B cell (primary cell): ENCODE measurements around the gene ALDH1B1. TPM values are rescaled to one million over a fixed set of nuclear protein-coding genes. Genes with fewer than 3 reads are reported as not detected.

ENCODE experiments used
- ATAC-seq: fragments of 200-7000 bp; cut with Tn5 transposase; one replicate; pipeline ENCODE4 v1.10.0; 2021; ENCODE audit warnings: low read depth, mild to moderate bottlenecking, moderate number of reproducible peaks, moderate library complexity
- CTCF ChIA-PET: fragments of 350-600 bp; sonication (Branson Sonifier 250); formaldehyde crosslinking; loops from one replicate; lab custom pipeline; 2021; ENCODE audit warnings: antibody characterized with exemption, inconsistent platforms; lab: Charles Lee
- POLR2A ChIA-PET: fragments of 350-600 bp; sonication (Branson Sonifier 250); formaldehyde crosslinking; loops from one replicate; lab custom pipeline; 2021; ENCODE audit warnings: antibody characterized with exemption; lab: Charles Lee
- DNase-seq: peaks from one replicate; pipeline ENCODE4 v3.0.0; 2013
- H2AFZ ChIP-seq: 2 replicates; pipeline ENCODE4 v1.6.1; 2012; ENCODE audit warnings: mild to moderate bottlenecking, low read depth, low read length; ENCODE audit not compliant: insufficient read depth, poor library complexity, severe bottlenecking
- H3K27ac ChIP-seq, 2 donors: 1 replicate in 1 of 2; 2 replicates in 1 of 2; pipeline ENCODE4 v1.5.1; 2012 to 2013; ENCODE audit warnings: low read length in 2 of 2, mild to moderate bottlenecking in 2 of 2, moderate library complexity in 1 of 2
- H3K27me3 ChIP-seq, 4 experiments: fragments of 200-600 bp in 1 of 4; sonication (generic) in 1 of 4; replicated peaks in 1 of 4; 1 replicate in 2 of 4; 2 replicates in 2 of 4; pipeline versions ENCODE4 v1.6.1 to v1.7.0; 2013 to 2016; ENCODE audit warnings: low read length in 3 of 4, mild to moderate bottlenecking in 2 of 4, mixed read lengths in 1 of 4, moderate library complexity in 1 of 4; ENCODE audit not compliant: insufficient read depth in 4 of 4, control insufficient read depth in 3 of 4; ENCODE audit errors: control extremely low read depth in 1 of 4
- H3K36me3 ChIP-seq, 2 experiments: replicated peaks in 1 of 2; 1 replicate in 1 of 2; 2 replicates in 1 of 2; pipeline versions ENCODE4 v1.6.1 to v1.7.1; 2013; ENCODE audit warnings: low read length in 1 of 2; ENCODE audit not compliant: insufficient read depth in 2 of 2, control insufficient read depth in 1 of 2; ENCODE audit errors: control extremely low read depth in 1 of 2, extremely low read depth in 1 of 2
- H3K4me1 ChIP-seq, 2 donors: fragments of 200-600 bp in 1 of 2; sonication (generic) in 1 of 2; 1 replicate in 1 of 2; 2 replicates in 1 of 2; pipeline versions ENCODE4 v1.5.1 to v1.6.1; 2013 to 2017; ENCODE audit warnings: low read length in 2 of 2; ENCODE audit not compliant: control insufficient read depth in 2 of 2, insufficient read depth in 2 of 2
- H3K4me2 ChIP-seq: replicated peaks from 2 replicates; pipeline ENCODE3; 2012; ENCODE audit warnings: mild to moderate bottlenecking, low read depth, low read length; ENCODE audit not compliant: poor library complexity, severe bottlenecking
- H3K4me3 ChIP-seq, 5 experiments: fragments of 200-600 bp in 1 of 5; sonication (generic) in 1 of 5; 1 replicate in 3 of 5; 2 replicates in 2 of 5; pipeline versions ENCODE4 v1.5.1 to v1.7.0; 2011 to 2016; ENCODE audit warnings: low read length in 4 of 5, mild to moderate bottlenecking in 4 of 5, low read depth in 2 of 5, control low read depth in 1 of 5, moderate library complexity in 1 of 5; ENCODE audit not compliant: insufficient read depth in 1 of 5; ENCODE audit errors: control extremely low read depth in 1 of 5, extremely low read depth in 1 of 5
- H3K79me2 ChIP-seq: fragments of 200-600 bp; sonication (generic); one replicate; pipeline ENCODE4 v1.6.0; 2016; ENCODE audit warnings: low read length; ENCODE audit not compliant: control insufficient read depth, insufficient read depth
- H3K9ac ChIP-seq: fragments of 200-600 bp; sonication (generic); 2 replicates; pipeline ENCODE4 v1.6.1; 2017; ENCODE audit warnings: mild to moderate bottlenecking, low read length, moderate library complexity
- H3K9me3 ChIP-seq, 3 donors: one replicate each; pipeline versions ENCODE4 v1.6.1 to v1.7.1; 2013; ENCODE audit warnings: low read length in 2 of 3; ENCODE audit not compliant: control insufficient read depth in 2 of 3, insufficient read depth in 1 of 3; ENCODE audit errors: control extremely low read depth in 1 of 3
- H4K20me1 ChIP-seq: 2 replicates; pipeline ENCODE4 v1.6.0; 2012; ENCODE audit warnings: mild to moderate bottlenecking, low read length; ENCODE audit not compliant: insufficient read depth, control insufficient read depth, poor library complexity, severe bottlenecking
- H3K27ac Mint-ChIP-seq: one replicate; pipeline ENCODE4 v1.8.0; 2021; ENCODE audit warnings: mixed read lengths
- H3K27me3 Mint-ChIP-seq: one replicate; pipeline ENCODE4 v1.8.0; 2021; ENCODE audit warnings: mixed read lengths
- H3K4me1 Mint-ChIP-seq: one replicate; pipeline ENCODE4 v1.8.0; 2021; ENCODE audit warnings: mixed read lengths
- H3K4me3 Mint-ChIP-seq: one replicate; pipeline ENCODE4 v1.8.0; 2021; ENCODE audit warnings: mixed read lengths
- H3K9me3 Mint-ChIP-seq: one replicate; pipeline ENCODE4 v1.8.0; 2022; ENCODE audit warnings: mixed read lengths; ENCODE audit not compliant: insufficient read depth
- EZH2 ChIP-seq: IDR thresholded peaks from 2 replicates; pipeline ENCODE4 v1.6.1; 2012; ENCODE audit warnings: borderline replicate concordance, low read depth, mild to moderate bottlenecking, moderate library complexity, low read length; ENCODE audit not compliant: insufficient read depth, poor library complexity, severe bottlenecking
- WGBS: methylation state at CpG from one replicate; pipeline ENCODE4 v1.1.5; 2013; ENCODE audit warnings: missing lambda C conversion rate; ENCODE audit not compliant: insufficient coverage; 5-methylcytosine and 5-hydroxymethylcytosine counted together
- intact Hi-C: fragments of 100-400 bp; cut with micrococcal nuclease; formaldehyde crosslinking; loops from one replicate; pipeline ENCODE4 v1.10.0; 2022
- polyA plus RNA-seq: library from polyadenylated mRNA; depleted of rRNA; stranded (reverse); fragments of >200 nt; gene quantifications from 2 replicates; pipeline ENCODE4 v1.2.3, GENCODE V29; 2012
- total RNA-seq, 2 donors: library from RNA; stranded (reverse); fragments of 120-200 nt in 1 of 2; gene quantifications; 1 replicate in 1 of 2; 2 replicates in 1 of 2; pipeline versions ENCODE4 v1.2.3 to v1.2.4, GENCODE V29; 2013 to 2022
- TF ChIP-seq, protein P1 (sequence below): fragments of 200-600 bp; IDR thresholded peaks from one replicate; pipeline ENCODE4 v1.8.0; 2022; ENCODE audit warnings: antibody characterized with exemption, mild to moderate bottlenecking

ALDH1B1 gene
- total and polyA plus RNA-seq, 2 donors (not counting 1 experiment from before 2014, with no cell fraction given): 0.81 to 4.8 TPM

DNA sequence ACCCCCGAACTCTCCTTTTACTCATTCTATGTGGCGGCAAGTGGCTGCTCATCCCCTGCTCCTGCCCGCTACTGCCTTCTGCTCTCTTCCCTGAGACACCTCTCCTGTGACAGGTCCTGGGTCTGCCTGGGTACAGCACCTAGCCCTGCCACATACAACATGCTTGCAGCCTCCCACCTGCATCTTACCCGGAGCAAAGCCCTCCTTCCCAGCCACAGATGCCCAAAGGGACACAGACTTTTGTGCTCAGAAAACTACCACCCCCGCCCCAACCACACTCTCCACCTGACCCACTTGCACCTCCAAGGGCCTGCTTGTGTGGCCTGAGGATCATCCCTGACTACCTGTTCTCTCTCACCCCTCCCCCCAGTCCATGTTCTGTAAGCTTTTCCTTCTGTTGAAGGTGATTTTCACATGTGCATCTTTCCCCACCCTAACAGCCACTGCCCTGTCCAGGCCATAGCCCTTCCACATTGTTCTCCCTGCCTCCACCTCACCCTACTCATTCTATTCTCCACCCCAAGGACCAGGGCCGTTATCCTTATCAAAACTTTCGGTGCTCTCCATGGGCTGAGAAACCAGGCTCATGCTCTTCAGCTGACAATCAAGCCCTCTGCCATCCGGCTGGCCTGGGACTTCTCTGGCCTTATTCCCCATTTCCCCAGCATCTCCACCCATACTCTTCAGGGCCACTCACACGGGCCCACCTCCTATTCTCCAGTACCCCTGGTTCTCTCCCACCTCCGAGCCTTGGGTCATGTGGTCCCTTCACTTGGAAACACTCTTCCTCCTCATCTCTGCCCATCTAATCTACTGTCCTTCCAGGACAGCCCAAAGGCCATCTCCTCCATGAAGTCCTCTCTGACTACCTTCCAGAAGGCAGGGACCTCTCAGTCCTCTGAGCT is 46.4 kb upstream of the ALDH1B1 start:
- no peak overlapping the region for H3K9ac ChIP-seq
- H3K4me3 ChIP-seq: no peak overlapping the region
- no peaks in the 10 kb centered on the region for H3K36me3 ChIP-seq
- no peak for ATAC-seq
- ChIA-PET CTCF (no interaction called here), POLR2A (no interaction called here)
- no peaks in the 10 kb centered on the region for H3K4me1 Mint-ChIP-seq
- H3K27me3 Mint-ChIP-seq: peaks cover 11% of the 10 kb centered on the region
- no peaks in the 10 kb centered on the region for H3K9me3 ChIP-seq
- 93% methylated on average over 10 of the region's 10 CpGs for WGBS
- no peak for TF ChIP-seq EZH2
- TF ChIP-seq, protein P1, sequence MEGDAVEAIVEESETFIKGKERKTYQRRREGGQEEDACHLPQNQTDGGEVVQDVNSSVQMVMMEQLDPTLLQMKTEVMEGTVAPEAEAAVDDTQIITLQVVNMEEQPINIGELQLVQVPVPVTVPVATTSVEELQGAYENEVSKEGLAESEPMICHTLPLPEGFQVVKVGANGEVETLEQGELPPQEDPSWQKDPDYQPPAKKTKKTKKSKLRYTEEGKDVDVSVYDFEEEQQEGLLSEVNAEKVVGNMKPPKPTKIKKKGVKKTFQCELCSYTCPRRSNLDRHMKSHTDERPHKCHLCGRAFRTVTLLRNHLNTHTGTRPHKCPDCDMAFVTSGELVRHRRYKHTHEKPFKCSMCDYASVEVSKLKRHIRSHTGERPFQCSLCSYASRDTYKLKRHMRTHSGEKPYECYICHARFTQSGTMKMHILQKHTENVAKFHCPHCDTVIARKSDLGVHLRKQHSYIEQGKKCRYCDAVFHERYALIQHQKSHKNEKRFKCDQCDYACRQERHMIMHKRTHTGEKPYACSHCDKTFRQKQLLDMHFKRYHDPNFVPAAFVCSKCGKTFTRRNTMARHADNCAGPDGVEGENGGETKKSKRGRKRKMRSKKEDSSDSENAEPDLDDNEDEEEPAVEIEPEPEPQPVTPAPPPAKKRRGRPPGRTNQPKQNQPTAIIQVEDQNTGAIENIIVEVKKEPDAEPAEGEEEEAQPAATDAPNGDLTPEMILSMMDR: no peak
- H3K4me1 ChIP-seq: no peaks in the 10 kb centered on the region
- intact Hi-C loops: no loop called here
- no peak for DNase-seq
- no peak overlapping the region for H3K27ac ChIP-seq
- no peaks in the 10 kb centered on the region for H3K27me3 ChIP-seq
- H3K27ac Mint-ChIP-seq: no peak overlapping the region
- H3K4me2 ChIP-seq: no peak overlapping the region
- H4K20me1 ChIP-seq: no peaks in the 10 kb centered on the region
- H3K9me3 Mint-ChIP-seq: no peaks in the 10 kb centered on the region
- H3K79me2 ChIP-seq: no peaks in the 10 kb centered on the region
- H2AFZ ChIP-seq: no peak overlapping the region
- no peak overlapping the region for H3K4me3 Mint-ChIP-seq

DNA sequence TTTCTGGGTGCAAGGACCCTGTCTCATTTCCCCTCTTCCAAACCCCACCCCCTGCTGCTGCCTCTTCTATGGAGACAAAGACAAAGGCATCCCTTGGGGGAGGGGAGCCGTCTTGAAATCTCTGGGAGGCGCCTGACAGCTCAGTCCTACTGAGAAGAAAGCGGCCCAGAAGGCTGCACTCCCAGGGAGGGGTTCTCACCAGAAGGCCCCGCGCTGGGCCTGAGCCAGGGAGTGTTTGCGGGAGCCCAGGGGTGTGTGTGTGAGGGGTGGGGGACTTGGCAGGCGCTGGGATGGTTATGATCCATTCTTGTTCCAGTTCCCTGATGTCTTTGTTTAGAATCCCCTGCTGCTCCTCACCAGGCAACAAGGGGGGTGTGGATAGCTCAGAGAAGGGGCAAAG is 45.7 kb upstream of the ALDH1B1 start:
- intact Hi-C loops: no loop called here
- H3K9me3 ChIP-seq: peaks cover 0 to 3% (median 0%) of the 10 kb centered on the region in 3 donors
- H3K9me3 Mint-ChIP-seq: no peaks in the 10 kb centered on the region
- H2AFZ ChIP-seq: no peak overlapping the region
- H3K4me3 ChIP-seq: no peak overlapping the region
- no peaks in the 10 kb centered on the region for H3K4me1 ChIP-seq
- no peak overlapping the region for H3K4me2 ChIP-seq
- H3K4me3 Mint-ChIP-seq: no peak overlapping the region
- CTCF ChIA-PET: no interaction called here
- ATAC-seq (no peak), DNase-seq (no peak)
- H3K27me3 Mint-ChIP-seq: peaks cover 11% of the 10 kb centered on the region
- no peaks in the 10 kb centered on the region for H3K4me1 Mint-ChIP-seq
- POLR2A ChIA-PET: no interaction called here
- 100% methylated on average over 2 of the region's 7 CpGs for WGBS
- H3K79me2 ChIP-seq: no peaks in the 10 kb centered on the region
- no peak overlapping the region for H3K27ac Mint-ChIP-seq
- no peak overlapping the region for H3K9ac ChIP-seq
- no peak for TF ChIP-seq EZH2
- TF ChIP-seq, protein P1: no peak
- H3K36me3 ChIP-seq: no peaks in the 10 kb centered on the region
- H4K20me1 ChIP-seq: no peaks in the 10 kb centered on the region
- H3K27ac ChIP-seq: no peak overlapping the region
- H3K27me3 ChIP-seq: no peaks in the 10 kb centered on the region
